OCI-M1 (cell line): ENCODE results near the gene SERPINB11.
A peak's percentile ranks its signal among the peaks of the same experiment; 100 is the strongest.
"Not testable (repeated sequence)": the region's sequence is repeated elsewhere in the genome, so short reads cannot be mapped to it uniquely, and the experiment has no call there.

Experiments used
- DNase-seq: peaks from one replicate; lab custom pipeline; 2025; lab: John Stamatoyannopoulos, UW

SERPINB11 gene

GRCh38 chr18:63730773-63731172 is 28.0 kb downstream of the SERPINB11 start:
- DNase-seq = no peak

- no peak for DNase-seq
Measured at GRCh38 chr18:63731215-63731614, 28.5 kb downstream of the SERPINB11 start.

- no peak for DNase-seq
Measured at GRCh38 chr18:63736876-63737275, 34.1 kb downstream of the SERPINB11 start.

- peak; percentile 4 for DNase-seq
Measured at GRCh38 chr18:63741769-63742168, 39.0 kb downstream of the SERPINB11 start.

GRCh38 chr18:63747006-63747405 is 44.2 kb downstream of the SERPINB11 start:
- no peak for DNase-seq

GRCh38 chr18:63749489-63749888 is 46.7 kb downstream of the SERPINB11 start:
- no peak for DNase-seq

- no peak for DNase-seq
Measured at GRCh38 chr18:63752636-63753035, 49.9 kb downstream of the SERPINB11 start.

- DNase-seq = no peak
Measured at GRCh38 chr18:63753676-63754075, 50.9 kb downstream of the SERPINB11 start.

- DNase-seq = no peak
Measured at GRCh38 chr18:63757541-63757940, 54.8 kb downstream of the SERPINB11 start.

- no peak for DNase-seq
Measured at GRCh38 chr18:63758615-63759240, 56.0 kb downstream of the SERPINB11 start.

- DNase-seq = not testable (repeated sequence)
Measured at GRCh38 chr18:63759786-63760185, 57.0 kb downstream of the SERPINB11 start.

GRCh38 chr18:63762518-63762917 is 59.8 kb downstream of the SERPINB11 start:
- no peak for DNase-seq

- DNase-seq = no peak
Measured at GRCh38 chr18:63763831-63764600, 61.3 kb downstream of the SERPINB11 start.

GRCh38 chr18:63765837-63766236 is 63.1 kb downstream of the SERPINB11 start:
- no peak for DNase-seq
